ENCODE measurements around the gene UNC93A.
"Not testable (repeated sequence)": the region's sequence is repeated elsewhere in the genome, so short reads cannot be mapped to it uniquely, and the experiment has no call there.

DNA sequence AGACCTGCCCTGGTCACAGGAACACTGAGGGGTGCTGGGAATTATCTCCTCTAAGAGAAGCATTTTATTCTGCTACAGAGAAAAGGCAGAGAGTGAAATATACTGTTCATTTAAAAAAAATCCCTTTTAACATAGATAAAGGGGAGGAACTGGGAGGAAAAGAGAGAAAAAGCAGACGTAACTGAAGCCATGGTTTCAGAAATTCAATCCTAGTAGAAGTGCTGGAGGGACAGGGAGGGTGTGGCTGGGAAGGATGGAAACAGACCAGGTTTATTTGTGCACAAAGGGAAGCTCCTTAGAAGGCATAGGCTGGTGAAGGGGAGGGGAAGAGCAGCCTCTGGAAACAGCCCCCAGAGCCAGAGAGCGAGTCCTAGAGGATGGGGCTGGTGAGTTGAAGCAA, 1.8 kb upstream of the UNC93A start:
- TF ChIP-seq, protein P1, sequence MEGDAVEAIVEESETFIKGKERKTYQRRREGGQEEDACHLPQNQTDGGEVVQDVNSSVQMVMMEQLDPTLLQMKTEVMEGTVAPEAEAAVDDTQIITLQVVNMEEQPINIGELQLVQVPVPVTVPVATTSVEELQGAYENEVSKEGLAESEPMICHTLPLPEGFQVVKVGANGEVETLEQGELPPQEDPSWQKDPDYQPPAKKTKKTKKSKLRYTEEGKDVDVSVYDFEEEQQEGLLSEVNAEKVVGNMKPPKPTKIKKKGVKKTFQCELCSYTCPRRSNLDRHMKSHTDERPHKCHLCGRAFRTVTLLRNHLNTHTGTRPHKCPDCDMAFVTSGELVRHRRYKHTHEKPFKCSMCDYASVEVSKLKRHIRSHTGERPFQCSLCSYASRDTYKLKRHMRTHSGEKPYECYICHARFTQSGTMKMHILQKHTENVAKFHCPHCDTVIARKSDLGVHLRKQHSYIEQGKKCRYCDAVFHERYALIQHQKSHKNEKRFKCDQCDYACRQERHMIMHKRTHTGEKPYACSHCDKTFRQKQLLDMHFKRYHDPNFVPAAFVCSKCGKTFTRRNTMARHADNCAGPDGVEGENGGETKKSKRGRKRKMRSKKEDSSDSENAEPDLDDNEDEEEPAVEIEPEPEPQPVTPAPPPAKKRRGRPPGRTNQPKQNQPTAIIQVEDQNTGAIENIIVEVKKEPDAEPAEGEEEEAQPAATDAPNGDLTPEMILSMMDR (IDR thresholded peaks at IDR 0.05), result not testable (repeated sequence)
- TF ChIP-seq POLR2A (IDR thresholded peaks at IDR 0.05), result not testable (repeated sequence)
